Naive thymus-derived CD4-positive, alpha-beta T cell (primary cell): ENCODE measurements around the gene UBASH3A. TPM values are rescaled to one million over a fixed set of nuclear protein-coding genes. Genes with fewer than 3 reads are reported as not detected.

ENCODE experiments used
- ATAC-seq: fragments of 150-1000 bp; cut with Tn5 transposase; 2 replicates; pipeline ENCODE4 v1.10.0; 2021; ENCODE audit warnings: mild to moderate bottlenecking, moderate library complexity
- CTCF ChIA-PET: fragments of 350-600 bp; sonication (Branson Sonifier 250); formaldehyde crosslinking; loops from one replicate; lab custom pipeline; 2021; ENCODE audit warnings: antibody characterized with exemption; lab: Charles Lee
- POLR2A ChIA-PET: fragments of 350-600 bp; sonication (Branson Sonifier 250); formaldehyde crosslinking; loops from one replicate; lab custom pipeline; 2021; ENCODE audit warnings: antibody characterized with exemption, inconsistent platforms; lab: Charles Lee
- DNase-seq, 9 donors: peaks; one replicate each; pipeline versions ENCODE4 v3.0.0 to v3.0.0-alpha.2; 2020 to 2022; ENCODE audit warnings: mixed read lengths in 1 of 9
- H3K27ac ChIP-seq: one replicate; pipeline ENCODE4 v1.7.0; 2013; ENCODE audit warnings: mild to moderate bottlenecking, low read depth, low read length, moderate library complexity
- H3K27me3 ChIP-seq, 2 donors: one replicate each; pipeline ENCODE4 v1.7.0; 2013; ENCODE audit warnings: low read length in 2 of 2, mild to moderate bottlenecking in 2 of 2, moderate library complexity in 2 of 2; ENCODE audit not compliant: control insufficient read depth in 2 of 2, insufficient read depth in 2 of 2
- H3K36me3 ChIP-seq, 3 experiments: 1 replicate in 2 of 3; 2 replicates in 1 of 3; pipeline ENCODE4 v1.7.0; 2013; ENCODE audit warnings: low read length in 3 of 3, mild to moderate bottlenecking in 3 of 3, moderate library complexity in 1 of 3; ENCODE audit not compliant: insufficient read depth in 3 of 3, control insufficient read depth in 2 of 3
- H3K4me1 ChIP-seq, 2 donors: one replicate each; pipeline ENCODE4 v1.7.0; 2013; ENCODE audit warnings: low read length in 2 of 2, mild to moderate bottlenecking in 2 of 2, moderate library complexity in 1 of 2; ENCODE audit not compliant: control insufficient read depth in 2 of 2, insufficient read depth in 2 of 2
- H3K4me3 ChIP-seq: 2 replicates; pipeline ENCODE4 v1.7.0; 2013; ENCODE audit warnings: mild to moderate bottlenecking, low read length
- H3K9me3 ChIP-seq, 3 experiments: 1 replicate in 2 of 3; 2 replicates in 1 of 3; pipeline ENCODE4 v1.7.0; 2013; ENCODE audit warnings: low read length in 3 of 3; ENCODE audit not compliant: control insufficient read depth in 2 of 3
- H3K27ac Mint-ChIP-seq, 9 donors: one replicate each; pipeline ENCODE4 v1.8.0; 2020 to 2022; ENCODE audit warnings: mixed read lengths in 9 of 9, mild to moderate bottlenecking in 8 of 9, moderate library complexity in 5 of 9, inconsistent platforms in 2 of 9
- H3K27me3 Mint-ChIP-seq, 5 donors: one replicate each; pipeline ENCODE4 v1.8.0; 2021 to 2022; ENCODE audit warnings: mixed read lengths in 5 of 5, mild to moderate bottlenecking in 1 of 5
- H3K36me3 Mint-ChIP-seq, 5 donors: one replicate each; pipeline ENCODE4 v1.8.0; 2020 to 2022; ENCODE audit warnings: mixed read lengths in 5 of 5, mild to moderate bottlenecking in 3 of 5, inconsistent platforms in 1 of 5
- H3K4me1 Mint-ChIP-seq, 7 donors: one replicate each; pipeline ENCODE4 v1.8.0; 2020 to 2022; ENCODE audit warnings: mixed read lengths in 7 of 7, mild to moderate bottlenecking in 3 of 7, inconsistent platforms in 1 of 7
- H3K4me3 Mint-ChIP-seq, 10 donors: one replicate each; pipeline ENCODE4 v1.8.0; 2020 to 2022; ENCODE audit warnings: mild to moderate bottlenecking in 10 of 10, mixed read lengths in 10 of 10, moderate library complexity in 6 of 10, inconsistent platforms in 2 of 10
- H3K9me3 Mint-ChIP-seq, 11 donors: one replicate each; pipeline ENCODE4 v1.8.0; 2020 to 2022; ENCODE audit warnings: mixed read lengths in 11 of 11, mild to moderate bottlenecking in 4 of 11, inconsistent platforms in 1 of 11, moderate library complexity in 1 of 11
- intact Hi-C, 2 donors: fragments of 100-400 bp; cut with micrococcal nuclease; formaldehyde crosslinking; loops; one replicate each; pipeline ENCODE4 v1.15.1; 2023
- polyA plus RNA-seq, 2 donors: library from polyadenylated mRNA; unstranded; fragments of 300-500 nt; fragmentation: Illumina TruSeq; gene quantifications; one replicate each; pipeline ENCODE4 v1.2.3, GENCODE V29; 2021
- total RNA-seq, 6 experiments: library from RNA in 5 of 6; stranded (reverse) in 5 of 6; gene quantifications; 1 replicate in 5 of 6; 2 replicates in 1 of 6; pipeline ENCODE4 v1.2.3 and lab custom pipeline; 2021 to 2026

Gene UBASH3A
- total and polyA plus RNA-seq, 7 experiments from 2014 or later: 41.9 to 101 (median 91.7) TPM

GRCh38 chr21:42423685-42424084, 20.0 kb downstream of the UBASH3A start:
- DNase-seq (no peak), ATAC-seq (no peak)
- Histone ChIP-seq H3K36me3 (peaks cover 24 to 70% (median 49%) of the 10 kb centered on the region in 3 experiments), H3K4me3 (peak overlapping the region; percentile 5), H3K27me3 (no peaks in the 10 kb centered on the region), H3K4me1 (peaks cover 71 to 80% of the 10 kb centered on the region in 2 donors), H3K9me3 (no peaks in the 10 kb centered on the region), H3K27ac (peak overlapping the region; percentile 85)
- ChIA-PET CTCF (interaction anchor here (0.6 to 4.5 kb wide), 5 partner anchors 19 to 86 kb away, joined by 3 to 32 read pairs (median 3); partner anchors contain the start of gene UBASH3A), POLR2A (interaction anchor here (1.0 to 10.0 kb wide), 7 partner anchors 11 to 31 kb away, joined by 3 to 181 read pairs (median 6); partner anchors contain the start of gene UBASH3A)
- Mint-ChIP-seq H3K4me1 (peaks cover 59 to 95% (median 88%) of the 10 kb centered on the region in 7 donors), H3K27ac (peak overlapping the region; percentile 67 to 94 (median 89)), H3K4me3 (peak overlapping the region; percentile 33 to 86 (median 80)), H3K27me3 (peaks cover 0 to 6% (median 0%) of the 10 kb centered on the region in 5 donors), H3K9me3 (peaks cover 0 to 11% (median 0%) of the 10 kb centered on the region in 11 donors), H3K36me3 (peaks cover 26 to 86% (median 65%) of the 10 kb centered on the region in 5 donors)
- intact Hi-C loops: loop anchor here (2.0 to 10.0 kb wide), 2 partner anchors 37 to 419 kb away; no protein-coding TSS in a partner anchor

- H3K4me3 ChIP-seq: peak overlapping the region; percentile 22
- H3K9me3 ChIP-seq: no peaks in the 10 kb centered on the region
- peaks cover 59 to 88% (median 81%) of the 10 kb centered on the region in 7 donors for H3K4me1 Mint-ChIP-seq
- ATAC-seq (peak; percentile 94), DNase-seq (peak; percentile 44 to 90 (median 84))
- H3K27me3 Mint-ChIP-seq: peaks cover 0 to 6% (median 0%) of the 10 kb centered on the region in 5 donors
- H3K36me3 ChIP-seq: peaks cover 18 to 70% (median 44%) of the 10 kb centered on the region in 3 experiments
- POLR2A ChIA-PET: interaction anchor here (0.6 to 10.0 kb wide), 8 partner anchors 9 to 1496 kb away, joined by 3 to 181 read pairs (median 4); partner anchors contain the start of gene UBASH3A
- H3K27ac ChIP-seq: peak overlapping the region; percentile 85
- no peaks in the 10 kb centered on the region for H3K27me3 ChIP-seq
- CTCF ChIA-PET: interaction anchor here (0.6 to 4.5 kb wide), 9 partner anchors 9 to 87 kb away, joined by 3 to 32 read pairs (median 3); partner anchors contain the start of gene UBASH3A
- H3K4me1 ChIP-seq: peaks cover 68 to 71% of the 10 kb centered on the region in 2 donors
- H3K27ac Mint-ChIP-seq: peak overlapping the region; percentile 83 to 94 (median 89)
- peaks cover 0 to 3% (median 0%) of the 10 kb centered on the region in 11 donors for H3K9me3 Mint-ChIP-seq
- peaks cover 22 to 85% (median 52%) of the 10 kb centered on the region in 5 donors for H3K36me3 Mint-ChIP-seq
- intact Hi-C loops: loop anchor here (1.0 to 10.0 kb wide), 11 partner anchors 10 to 420 kb away; partner anchors contain the start of genes RSPH1 (in 1 of the 2) and UBASH3A (in 1 of the 2)
- peak overlapping the region; percentile 54 to 86 (median 80) for H3K4me3 Mint-ChIP-seq
These were observed 21.3 kb downstream of the UBASH3A start for GRCh38 chr21:42424914-42425541.

- ATAC-seq (no peak), DNase-seq (no peak)
- ChIA-PET CTCF (interaction anchor here (1.0 to 4.5 kb wide), 5 partner anchors 10 to 44 kb away, joined by 3 to 32 read pairs (median 4); partner anchors contain the start of gene UBASH3A), POLR2A (interaction anchor here (1.2 to 10.0 kb wide), 5 partner anchors 10 to 90 kb away, joined by 3 to 181 read pairs (median 9); partner anchors contain the start of gene UBASH3A)
- H3K9me3 ChIP-seq: no peaks in the 10 kb centered on the region
- peaks cover 23 to 73% (median 40%) of the 10 kb centered on the region in 3 experiments for H3K36me3 ChIP-seq
- Mint-ChIP-seq H3K36me3 (peaks cover 22 to 84% (median 47%) of the 10 kb centered on the region in 5 donors), H3K27ac (peak overlapping the region; percentile 83 to 94 (median 89)), H3K4me1 (peaks cover 55 to 82% (median 76%) of the 10 kb centered on the region in 7 donors), H3K9me3 (peaks cover 0 to 3% (median 0%) of the 10 kb centered on the region in 11 donors), H3K4me3 (peak overlapping the region; percentile 54 to 86 (median 80)), H3K27me3 (peaks cover 0 to 6% (median 0%) of the 10 kb centered on the region in 5 donors)
- H3K4me3 ChIP-seq: peak overlapping the region; percentile 22
- intact Hi-C loops: loop anchor here (1.0 to 10.0 kb wide), 11 partner anchors 10 to 421 kb away; partner anchors contain the start of genes RSPH1 (in 1 of the 2) and UBASH3A (in 1 of the 2)
- H3K27me3 ChIP-seq: no peaks in the 10 kb centered on the region
- peaks cover 64 to 68% of the 10 kb centered on the region in 2 donors for H3K4me1 ChIP-seq
- peak overlapping the region; percentile 85 for H3K27ac ChIP-seq
These were observed 21.9 kb downstream of the UBASH3A start for GRCh38 chr21:42425591-42425990.

- intact Hi-C loops: loop anchor here in 1 of 2 donors (5.0 to 10.0 kb wide), 2 partner anchors 34 to 422 kb away; no protein-coding TSS in a partner anchor
These were observed 22.7 kb downstream of the UBASH3A start for GRCh38 chr21:42426424-42426823.

GRCh38 chr21:42426876-42427480, 23.3 kb downstream of the UBASH3A start:
- Mint-ChIP-seq H3K27me3 (peaks cover 0 to 6% (median 0%) of the 10 kb centered on the region in 5 donors), H3K4me1 (peaks cover 41 to 68% (median 62%) of the 10 kb centered on the region in 7 donors), H3K27ac (peak overlapping the region; percentile 38 to 94 (median 83)), H3K4me3 (peak overlapping the region in 6 of 10 donors; percentile 29 to 86 (median 56)), H3K9me3 (peaks cover 0 to 3% (median 0%) of the 10 kb centered on the region in 11 donors), H3K36me3 (peaks cover 10 to 80% (median 40%) of the 10 kb centered on the region in 5 donors)
- POLR2A ChIA-PET: interaction anchor here (0.5 to 10.0 kb wide), 4 partner anchors 25 to 1659 kb away, joined by 3 to 181 read pairs (median 12); partner anchors contain the start of gene UBASH3A
- DNase-seq: no peak
- peak overlapping the region; percentile 85 for H3K27ac ChIP-seq
- intact Hi-C loops: loop anchor here in 1 of 2 donors (5.0 to 10.0 kb wide), 2 partner anchors 35 to 422 kb away; no protein-coding TSS in a partner anchor
- no peaks in the 10 kb centered on the region for H3K9me3 ChIP-seq
- H3K36me3 ChIP-seq: peaks cover 28 to 73% (median 34%) of the 10 kb centered on the region in 3 experiments
- no peak overlapping the region for H3K4me3 ChIP-seq
- CTCF ChIA-PET: interaction anchor here (1.1 to 1.2 kb wide), 2 partner anchors 45 to 89 kb away, joined by 3 read pairs; no protein-coding TSS in a partner anchor
- H3K27me3 ChIP-seq: no peaks in the 10 kb centered on the region
- ATAC-seq: no peak
- peaks cover 53 to 54% of the 10 kb centered on the region in 2 donors for H3K4me1 ChIP-seq

More at GRCh38 chr21:42426424-42426823, 22.7 kb downstream of the UBASH3A start:
- DNase-seq (no peak), ATAC-seq (no peak)
- POLR2A ChIA-PET: interaction anchor here (0.5 to 10.0 kb wide), 3 partner anchors 25 to 1659 kb away, joined by 5 to 181 read pairs (median 18); partner anchors contain the start of gene UBASH3A
- H3K27me3 ChIP-seq: no peaks in the 10 kb centered on the region
- peaks cover 56 to 59% of the 10 kb centered on the region in 2 donors for H3K4me1 ChIP-seq
- peak overlapping the region; percentile 15 to 86 (median 52) for H3K4me3 Mint-ChIP-seq
- H3K27ac ChIP-seq: peak overlapping the region; percentile 85
- peak overlapping the region; percentile 22 for H3K4me3 ChIP-seq
- peaks cover 14 to 80% (median 40%) of the 10 kb centered on the region in 5 donors for H3K36me3 Mint-ChIP-seq
- no peaks in the 10 kb centered on the region for H3K9me3 ChIP-seq
- CTCF ChIA-PET: interaction anchor here (1.1 to 1.2 kb wide), 2 partner anchors 45 to 88 kb away, joined by 3 read pairs; no protein-coding TSS in a partner anchor
- H3K36me3 ChIP-seq: peaks cover 26 to 73% (median 32%) of the 10 kb centered on the region in 3 experiments
- H3K27ac Mint-ChIP-seq: peak overlapping the region; percentile 19 to 94 (median 80)
- peaks cover 46 to 74% (median 67%) of the 10 kb centered on the region in 7 donors for H3K4me1 Mint-ChIP-seq
- H3K27me3 Mint-ChIP-seq: peaks cover 0 to 6% (median 0%) of the 10 kb centered on the region in 5 donors
- peaks cover 0 to 2% (median 0%) of the 10 kb centered on the region in 11 donors for H3K9me3 Mint-ChIP-seq
